Measurements from ENCODE around the gene STAG1.

Gene STAG1

GRCh38 chr3:136343873-136344555, 408.2 kb downstream of the STAG1 start (continued):
- TF ChIP-seq PRDM10 (tag by site-specific recombination; IDR thresholded peaks at IDR 0.05) (peak; percentile 49), ZFHX2 (tag by site-specific recombination; conservative IDR thresholded peaks at IDR 0.05) (peak; percentile 52)

- Histone ChIP-seq H3K27ac (ENCODE audit: extremely low read depth, low read depth, low read length) (no peak overlapping the region), H3K36me3 (ENCODE audit: control insufficient read depth in 2 of 2, insufficient read depth in 1 of 2, low read length in 2 of 2) (peaks cover 6 to 30% of the 10 kb centered on the region in 2 experiments), H3K4me1 (ENCODE audit: control insufficient read depth, insufficient read depth, low read length) (peaks cover 5% of the 10 kb centered on the region; the same call in 1 of the 2 replicates), H3K4me3 (ENCODE audit: low read depth, low read length) (no peak overlapping the region), H3K9me3 (ENCODE audit: control insufficient read depth, insufficient read depth, low read depth, low read length) (no peaks in the 10 kb centered on the region)
- TF ChIP-seq ZNF239 (tag by site-specific recombination; IDR thresholded peaks at IDR 0.05) (peak; percentile 85; the same call in 1 of the 2 replicates), TRIM28 (IDR thresholded peaks at IDR 0.05; ENCODE audit: borderline replicate concordance, low read length) (no peak), ZNF549 (tag by site-specific recombination; IDR thresholded peaks at IDR 0.05) (peak; percentile 44; the same call in 1 of the 2 replicates), ZFP3 (tag by site-specific recombination; IDR thresholded peaks at IDR 0.05; ENCODE audit: low read depth) (no peak), IKZF3 (tag by site-specific recombination; IDR thresholded peaks at IDR 0.05) (no peak), ZNF518A (tag by site-specific recombination; conservative IDR thresholded peaks at IDR 0.05; ENCODE audit: low read depth) (no peak), ZBTB26 (tag by site-specific recombination; optimal IDR thresholded peaks at IDR 0.05) (no peak), ZBTB48 (tag by site-specific recombination; IDR thresholded peaks at IDR 0.05) (no peak), BCL6B (tag by site-specific recombination; IDR thresholded peaks at IDR 0.05) (peak; percentile 61), KLF9 (tag by site-specific recombination; IDR thresholded peaks at IDR 0.05; ENCODE audit: low read depth) (no peak), ZNF830 (tag by site-specific recombination; IDR thresholded peaks at IDR 0.05; ENCODE audit: low read depth) (no peak), ZNF140 (tag by site-specific recombination; IDR thresholded peaks at IDR 0.05) (no peak), ZNF404 (tag by site-specific recombination; IDR thresholded peaks at IDR 0.05) (no peak)
- POLR2A ChIA-PET, result no interaction called here
- CTCF ChIA-PET, result interaction anchor here (0.8 kb wide), 1 partner anchor 670 kb away, joined by 5 read pairs; no protein-coding TSS in a partner anchor
These were observed 408.7 kb downstream of the STAG1 start for GRCh38 chr3:136343446-136343845.
